Mesothelial cell of epicardium (in vitro differentiated cells): ENCODE measurements around the gene TNPO2. TPM values are rescaled to one million over a fixed set of nuclear protein-coding genes. Genes with fewer than 3 reads are reported as not detected.

ENCODE experiments used
- DNase-seq, 2 experiments: peaks; one replicate each; pipeline ENCODE4 v3.0.0; 2021; ENCODE audit warnings: low spot score in 2 of 2; ENCODE audit not compliant: unreplicated experiment in 2 of 2
- H3K27ac Mint-ChIP-seq: 2 replicates; pipeline ENCODE4 v1.8.0; 2021; ENCODE audit warnings: mixed read lengths
- H3K27me3 Mint-ChIP-seq: 2 replicates; pipeline ENCODE4 v1.8.0; 2021; ENCODE audit warnings: low read depth, mixed read lengths
- H3K36me3 Mint-ChIP-seq: 2 replicates; pipeline ENCODE4 v1.8.0; 2021; ENCODE audit warnings: mixed read lengths
- H3K4me1 Mint-ChIP-seq: 2 replicates; pipeline ENCODE4 v1.8.0; 2021; ENCODE audit warnings: mixed read lengths
- H3K4me3 Mint-ChIP-seq: 2 replicates; pipeline ENCODE4 v1.8.0; 2021; ENCODE audit warnings: mild to moderate bottlenecking, moderate library complexity, mixed read lengths
- H3K9me3 Mint-ChIP-seq: 2 replicates; pipeline ENCODE4 v1.8.0; 2021; ENCODE audit warnings: mixed read lengths
- CTCF ChIP-seq: fragments of 200-600 bp; sonication (generic); IDR thresholded peaks from one replicate; pipeline ENCODE4 v1.5.0; 2021; ENCODE audit warnings: antibody characterized with exemption; ENCODE audit not compliant: unreplicated experiment
- total RNA-seq: library from RNA; stranded (reverse); gene quantifications from 3 replicates; pipeline ENCODE4 v1.2.1, GENCODE V29; 2021

TNPO2 gene
- total RNA-seq, 1 donor from 2014 or later = 105 TPM

- no peaks in the 10 kb centered on the region for H3K4me1 Mint-ChIP-seq
- H3K4me3 Mint-ChIP-seq = no peak overlapping the region
- H3K36me3 Mint-ChIP-seq = peaks cover 41% of the 10 kb centered on the region
- H3K27ac Mint-ChIP-seq = no peak overlapping the region
- TF ChIP-seq CTCF = no peak
- no peaks in the 10 kb centered on the region for H3K9me3 Mint-ChIP-seq
- DNase-seq = no peak
- H3K27me3 Mint-ChIP-seq = no peaks in the 10 kb centered on the region
These were observed 68.2 kb downstream of the TNPO2 start for GRCh38 chr19:12655546-12655945.

DNA sequence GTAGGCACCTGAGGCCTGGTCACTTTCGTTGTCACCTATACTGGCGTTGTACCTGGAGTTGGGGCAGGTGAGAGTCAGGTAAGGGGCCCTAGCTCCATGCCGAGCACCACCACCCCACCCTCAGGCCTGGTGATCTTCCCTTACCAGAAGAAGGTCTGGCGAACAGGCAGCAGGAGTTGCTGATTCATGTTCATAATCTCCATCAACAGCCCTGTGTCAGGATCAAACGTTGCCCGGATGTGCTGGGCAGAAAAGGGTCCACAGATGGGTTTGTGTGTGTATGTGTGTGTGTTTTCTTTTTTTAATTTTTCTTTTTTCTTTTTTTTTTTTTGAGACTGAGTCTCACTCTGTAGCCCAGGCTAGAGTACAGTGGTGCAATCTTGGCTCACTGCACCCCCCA, 71.5 kb downstream of the TNPO2 start:
- no peak for TF ChIP-seq CTCF
- no peaks in the 10 kb centered on the region for H3K4me1 Mint-ChIP-seq
- H3K9me3 Mint-ChIP-seq = no peaks in the 10 kb centered on the region
- DNase-seq = no peak
- H3K27me3 Mint-ChIP-seq = no peaks in the 10 kb centered on the region
- no peak overlapping the region for H3K4me3 Mint-ChIP-seq
- H3K36me3 Mint-ChIP-seq = peaks cover 32% of the 10 kb centered on the region
- H3K27ac Mint-ChIP-seq = no peak overlapping the region

- no peaks in the 10 kb centered on the region for H3K27me3 Mint-ChIP-seq
- no peaks in the 10 kb centered on the region for H3K4me1 Mint-ChIP-seq
- no peak overlapping the region for H3K27ac Mint-ChIP-seq
- no peaks in the 10 kb centered on the region for H3K9me3 Mint-ChIP-seq
- DNase-seq = no peak
- TF ChIP-seq CTCF = no peak
- no peak overlapping the region for H3K4me3 Mint-ChIP-seq
- peaks cover 17% of the 10 kb centered on the region for H3K36me3 Mint-ChIP-seq
These were observed 73.8 kb downstream of the TNPO2 start for GRCh38 chr19:12649941-12650340.

Other genes starting within 250 kb of the TNPO2 start
- 8.1 to 8.9 TPM (median 8.7 TPM) in 3 replicates for gene ZNF709, start 239.1 kb downstream of the TNPO2 start, total RNA-seq
- gene ZNF564, start 172.4 kb downstream of the TNPO2 start, total RNA-seq = 20.0 to 23.6 TPM (median 21.8 TPM) in 3 replicates
- 12.4 to 13.9 TPM (median 13.6 TPM) in 3 replicates for gene ZNF490, start 113.1 kb downstream of the TNPO2 start, total RNA-seq
- 27.0 to 31.2 TPM (median 29.7 TPM) in 3 replicates for gene ZNF791, start 113.0 kb downstream of the TNPO2 start, total RNA-seq
- 105 to 109 TPM (median 107 TPM) in 3 replicates for gene MAN2B1, start 57.2 kb downstream of the TNPO2 start, total RNA-seq
- 12.5 to 14.6 TPM (median 13.6 TPM) in 3 replicates for gene WDR83, start 57.1 kb downstream of the TNPO2 start, total RNA-seq
- gene DHPS, start 42.1 kb downstream of the TNPO2 start, total RNA-seq = 91.3 to 101 TPM (median 97.0 TPM) in 3 replicates
- not detected in 3 replicates for gene GNG14, start 35.9 kb downstream of the TNPO2 start, total RNA-seq
- gene FBXW9, start 27.3 kb downstream of the TNPO2 start, total RNA-seq = 9.6 to 9.8 TPM (median 9.8 TPM) in 3 replicates
- 148 to 161 TPM (median 156 TPM) in 3 replicates for gene TRIR, start 10.8 kb upstream of the TNPO2 start, total RNA-seq
- gene GET3, start 13.6 kb upstream of the TNPO2 start, total RNA-seq = 44.6 to 49.8 TPM (median 46.9 TPM) in 3 replicates
- not detected in 3 replicates for gene BEST2, start 27.9 kb upstream of the TNPO2 start, total RNA-seq
- gene HOOK2, start 51.6 kb upstream of the TNPO2 start, total RNA-seq = 89.2 to 93.7 TPM (median 92.7 TPM) in 3 replicates
- 160 to 169 TPM (median 164 TPM) in 3 replicates for gene JUNB, start 67.6 kb upstream of the TNPO2 start, total RNA-seq
- 361 to 381 TPM (median 380 TPM) in 3 replicates for gene PRDX2, start 77.9 kb upstream of the TNPO2 start, total RNA-seq
- gene THSD8, start 78.1 kb upstream of the TNPO2 start, total RNA-seq = 8.4 to 11.4 TPM (median 8.8 TPM) in 3 replicates
- gene RNASEH2A, start 82.7 kb upstream of the TNPO2 start, total RNA-seq = 17.5 to 22.7 TPM (median 19.8 TPM) in 3 replicates
- gene RTBDN, start 110.6 kb upstream of the TNPO2 start, total RNA-seq = not detected in 3 replicates
- gene MAST1, start 114.6 kb upstream of the TNPO2 start, total RNA-seq = 4.0 to 5.8 TPM (median 4.4 TPM) in 3 replicates
- gene DNASE2, start 157.5 kb upstream of the TNPO2 start, total RNA-seq = 20.4 to 23.6 TPM (median 23.5 TPM) in 3 replicates
- 0.13 TPM in 1 of 3 replicates, not detected in the others for gene KLF1, start 163.3 kb upstream of the TNPO2 start, total RNA-seq
- 29.7 to 31.5 TPM (median 30.2 TPM) in 3 replicates for gene GCDH, start 167.2 kb upstream of the TNPO2 start, total RNA-seq
- 0.86 to 0.98 TPM (median 0.97 TPM) in 3 replicates for gene SYCE2, start 195.4 kb upstream of the TNPO2 start, total RNA-seq
- 54.5 to 58.4 TPM (median 58.3 TPM) in 3 replicates for gene FARSA, start 209.8 kb upstream of the TNPO2 start, total RNA-seq
- 863 to 886 TPM (median 869 TPM) in 3 replicates for gene CALR, start 214.7 kb upstream of the TNPO2 start, total RNA-seq
- gene RAD23A, start 221.9 kb upstream of the TNPO2 start, total RNA-seq = 78.6 to 87.4 TPM (median 80.7 TPM) in 3 replicates
- 18.7 to 19.1 TPM (median 18.8 TPM) in 3 replicates for gene GADD45GIP1, start 233.3 kb upstream of the TNPO2 start, total RNA-seq
- gene DAND5, start 245.6 kb upstream of the TNPO2 start, total RNA-seq = 0.16 TPM in 1 of 3 replicates, not detected in the others